ENCODE measurements around the gene PPP1CC. TPM values are rescaled to one million over a fixed set of nuclear protein-coding genes. Genes with fewer than 3 reads are reported as not detected.

The PPP1CC gene
- total RNA-seq, 2 donors from 2014 or later: 179 to 201 TPM

- Histone ChIP-seq H3K9me3 (ENCODE audit: control insufficient read depth, low read length) (no peaks in the 10 kb centered on the region), H3K27ac (ENCODE audit: low read depth, low read length) (no peak overlapping the region), H3K27me3 (ENCODE audit: control insufficient read depth, insufficient read depth, low read length, poor library complexity, severe bottlenecking) (peaks cover 20% of the 10 kb centered on the region), H3K4me1 (ENCODE audit: control insufficient read depth, insufficient read depth, low read length) (peaks cover 2% of the 10 kb centered on the region), H3K4me3 (ENCODE audit: low read length) (no peak overlapping the region), H3K36me3 (ENCODE audit: control insufficient read depth, insufficient read depth, low read length) (no peaks in the 10 kb centered on the region), H3K9ac (ENCODE audit: extremely low read depth, low read length, poor library complexity, severe bottlenecking) (no peak overlapping the region)
- Mint-ChIP-seq H3K4me1 (peaks cover 13% of the 10 kb centered on the region), H3K27me3 (ENCODE audit: insufficient read depth) (peaks cover 24% of the 10 kb centered on the region), H3K4me3 (no peak overlapping the region), H3K9me3 (peaks cover 5% of the 10 kb centered on the region), H3K36me3 (ENCODE audit: low read depth) (peaks cover 16% of the 10 kb centered on the region), H3K27ac (no peak overlapping the region)
- TF ChIP-seq, protein P1, sequence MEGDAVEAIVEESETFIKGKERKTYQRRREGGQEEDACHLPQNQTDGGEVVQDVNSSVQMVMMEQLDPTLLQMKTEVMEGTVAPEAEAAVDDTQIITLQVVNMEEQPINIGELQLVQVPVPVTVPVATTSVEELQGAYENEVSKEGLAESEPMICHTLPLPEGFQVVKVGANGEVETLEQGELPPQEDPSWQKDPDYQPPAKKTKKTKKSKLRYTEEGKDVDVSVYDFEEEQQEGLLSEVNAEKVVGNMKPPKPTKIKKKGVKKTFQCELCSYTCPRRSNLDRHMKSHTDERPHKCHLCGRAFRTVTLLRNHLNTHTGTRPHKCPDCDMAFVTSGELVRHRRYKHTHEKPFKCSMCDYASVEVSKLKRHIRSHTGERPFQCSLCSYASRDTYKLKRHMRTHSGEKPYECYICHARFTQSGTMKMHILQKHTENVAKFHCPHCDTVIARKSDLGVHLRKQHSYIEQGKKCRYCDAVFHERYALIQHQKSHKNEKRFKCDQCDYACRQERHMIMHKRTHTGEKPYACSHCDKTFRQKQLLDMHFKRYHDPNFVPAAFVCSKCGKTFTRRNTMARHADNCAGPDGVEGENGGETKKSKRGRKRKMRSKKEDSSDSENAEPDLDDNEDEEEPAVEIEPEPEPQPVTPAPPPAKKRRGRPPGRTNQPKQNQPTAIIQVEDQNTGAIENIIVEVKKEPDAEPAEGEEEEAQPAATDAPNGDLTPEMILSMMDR (conservative IDR thresholded peaks at IDR 0.05): no peak
- 76 to 90% methylated on average over 2 to 3 of the region's 3 CpGs for WGBS, 2 experiments (ENCODE audit: insufficient coverage in 1 of 2, insufficient read length in 1 of 2)
- no peak for DNase-seq
Measured at GRCh38 chr12:110686294-110686903, 56.3 kb downstream of the PPP1CC start.

DNA sequence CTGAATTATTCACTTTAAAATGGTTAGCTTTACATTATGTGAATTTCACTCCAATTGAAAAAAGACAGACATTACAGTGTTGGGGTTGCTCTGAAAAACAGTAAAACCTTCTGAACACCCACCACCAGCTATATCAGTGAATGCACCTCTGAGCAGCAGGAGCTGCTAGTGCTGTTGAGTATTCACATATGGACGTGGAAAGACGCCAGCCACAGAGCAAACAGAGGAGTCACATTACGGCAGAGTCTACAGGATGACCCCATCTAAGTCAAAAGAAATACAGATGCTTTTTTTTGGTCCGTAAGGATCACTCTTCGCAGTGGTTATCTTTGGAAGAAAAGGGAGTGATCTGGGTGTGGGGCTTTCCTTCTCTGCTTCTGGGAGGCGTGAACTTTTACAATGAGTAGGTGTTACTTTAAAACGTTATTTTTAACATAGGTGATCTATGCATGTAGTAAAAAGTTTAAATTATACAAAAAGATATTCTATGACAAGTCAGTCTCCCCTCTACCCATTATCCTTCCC, 58.3 kb downstream of the PPP1CC start:
- Histone ChIP-seq H3K9me3 (ENCODE audit: control insufficient read depth, low read length) (no peaks in the 10 kb centered on the region), H3K27ac (ENCODE audit: low read depth, low read length) (no peak overlapping the region), H3K36me3 (ENCODE audit: control insufficient read depth, insufficient read depth, low read length) (no peaks in the 10 kb centered on the region), H3K4me3 (ENCODE audit: low read length) (no peak overlapping the region), H3K27me3 (ENCODE audit: control insufficient read depth, insufficient read depth, low read length, poor library complexity, severe bottlenecking) (peaks cover 20% of the 10 kb centered on the region), H3K4me1 (ENCODE audit: control insufficient read depth, insufficient read depth, low read length) (no peaks in the 10 kb centered on the region), H3K9ac (ENCODE audit: extremely low read depth, low read length, poor library complexity, severe bottlenecking) (no peak overlapping the region)
- H3K27ac Mint-ChIP-seq: no peak overlapping the region
- TF ChIP-seq, protein P1 (conservative IDR thresholded peaks at IDR 0.05): no peak
- peaks cover 4% of the 10 kb centered on the region for H3K4me1 Mint-ChIP-seq
- H3K9me3 Mint-ChIP-seq: peaks cover 5% of the 10 kb centered on the region
- no peak overlapping the region for H3K4me3 Mint-ChIP-seq
- WGBS, 2 experiments (ENCODE audit: insufficient coverage in 1 of 2, insufficient read length in 1 of 2): 76 to 80% methylated on average over 5 of the region's 7 CpGs
- no peak for DNase-seq
- peaks cover 24% of the 10 kb centered on the region for H3K27me3 Mint-ChIP-seq (ENCODE audit: insufficient read depth)
- peaks cover 18% of the 10 kb centered on the region for H3K36me3 Mint-ChIP-seq (ENCODE audit: low read depth)

DNA sequence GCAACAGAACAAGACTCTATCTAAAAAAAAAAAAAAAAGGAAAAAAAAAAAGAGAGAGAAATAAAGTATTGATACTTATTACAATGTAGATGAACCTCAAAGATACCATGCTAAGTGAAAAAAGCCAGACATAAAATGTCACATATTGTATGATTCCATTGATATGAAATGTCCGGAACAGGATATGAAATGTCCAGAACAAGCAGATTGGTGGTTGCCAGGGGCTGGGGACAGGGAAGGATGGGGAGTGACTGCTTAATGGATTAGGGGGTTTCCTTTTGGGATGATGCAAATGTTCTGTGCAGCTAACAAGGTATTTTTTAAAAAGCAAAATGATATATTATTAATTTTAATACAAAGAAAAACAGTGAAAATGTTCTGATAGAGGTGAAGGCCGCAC, 58.8 kb downstream of the PPP1CC start:
- Mint-ChIP-seq H3K9me3 (peaks cover 5% of the 10 kb centered on the region), H3K27me3 (ENCODE audit: insufficient read depth) (peaks cover 24% of the 10 kb centered on the region), H3K4me1 (peaks cover 3% of the 10 kb centered on the region), H3K4me3 (no peak overlapping the region), H3K36me3 (ENCODE audit: low read depth) (peaks cover 18% of the 10 kb centered on the region), H3K27ac (no peak overlapping the region)
- Histone ChIP-seq H3K9me3 (ENCODE audit: control insufficient read depth, low read length) (no peaks in the 10 kb centered on the region), H3K27me3 (ENCODE audit: control insufficient read depth, insufficient read depth, low read length, poor library complexity, severe bottlenecking) (peaks cover 20% of the 10 kb centered on the region), H3K9ac (ENCODE audit: extremely low read depth, low read length, poor library complexity, severe bottlenecking) (no peak overlapping the region), H3K36me3 (ENCODE audit: control insufficient read depth, insufficient read depth, low read length) (no peaks in the 10 kb centered on the region), H3K27ac (ENCODE audit: low read depth, low read length) (no peak overlapping the region), H3K4me1 (ENCODE audit: control insufficient read depth, insufficient read depth, low read length) (no peaks in the 10 kb centered on the region), H3K4me3 (ENCODE audit: low read length) (no peak overlapping the region)
- no peak for DNase-seq
- WGBS, 2 experiments (ENCODE audit: insufficient coverage in 1 of 2, insufficient read length in 1 of 2): 86% methylated on average over 2 of the region's 2 CpGs; no CpG with 5 or more reads in 1 of the 2 experiments
- TF ChIP-seq, protein P1 (conservative IDR thresholded peaks at IDR 0.05): no peak
